OCI-LY1 (cell line): ENCODE measurements around the gene CIRBP.

Experiments used
- EZH2 ChIP-seq: fragments of 200-600 bp; sonication (generic), shearing (Covaris generic); IDR thresholded peaks from 2 replicates; pipeline ENCODE4 v1.8.0; 2017; ENCODE audit warnings: borderline replicate concordance, mixed run types, mild to moderate bottlenecking, antibody characterized with exemption, low read length, moderate library complexity, mixed read lengths
- TF ChIP-seq, protein P1 (sequence below): fragments of 200-600 bp; sonication (generic), shearing (Covaris generic); IDR thresholded peaks from 2 replicates; pipeline ENCODE4 v1.5.1; 2017; ENCODE audit warnings: mild to moderate bottlenecking, antibody characterized with exemption, low read length, moderate library complexity, mixed read lengths

DNA sequence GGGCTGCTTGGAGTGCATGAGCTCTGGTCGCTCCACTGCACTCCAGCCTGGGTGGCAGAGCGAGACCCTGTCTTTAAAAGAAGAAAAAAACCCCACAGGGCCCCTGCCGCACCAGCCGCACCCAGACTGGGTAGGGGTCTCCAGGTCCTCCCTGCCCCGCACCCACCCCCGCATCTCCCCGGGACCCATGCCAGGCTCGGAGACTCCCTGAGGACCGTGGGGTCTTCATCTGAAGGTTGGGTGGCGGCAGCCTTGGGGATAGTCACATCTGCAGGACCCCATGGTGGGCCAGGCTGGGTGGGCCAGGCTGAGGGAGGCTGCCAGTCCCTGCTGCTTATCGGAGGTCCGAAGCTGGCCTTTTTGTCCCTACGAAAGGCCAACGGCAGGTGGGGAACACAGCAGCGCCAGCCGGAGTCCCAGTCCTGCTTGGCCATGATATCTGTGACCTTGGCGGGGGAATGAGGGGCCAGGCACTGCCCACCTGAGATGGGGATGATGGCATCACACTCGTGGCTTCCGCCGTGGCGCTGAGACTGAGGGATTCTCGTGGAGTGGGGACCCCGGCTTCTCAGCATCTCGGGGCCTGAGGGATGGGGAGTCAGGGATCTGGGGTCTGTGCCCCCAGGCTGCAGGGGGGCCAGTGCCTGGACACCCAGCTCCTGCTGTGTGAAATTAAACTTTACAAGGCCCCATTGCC lies 27.6 kb downstream of the CIRBP start:
- TF ChIP-seq, protein P1, sequence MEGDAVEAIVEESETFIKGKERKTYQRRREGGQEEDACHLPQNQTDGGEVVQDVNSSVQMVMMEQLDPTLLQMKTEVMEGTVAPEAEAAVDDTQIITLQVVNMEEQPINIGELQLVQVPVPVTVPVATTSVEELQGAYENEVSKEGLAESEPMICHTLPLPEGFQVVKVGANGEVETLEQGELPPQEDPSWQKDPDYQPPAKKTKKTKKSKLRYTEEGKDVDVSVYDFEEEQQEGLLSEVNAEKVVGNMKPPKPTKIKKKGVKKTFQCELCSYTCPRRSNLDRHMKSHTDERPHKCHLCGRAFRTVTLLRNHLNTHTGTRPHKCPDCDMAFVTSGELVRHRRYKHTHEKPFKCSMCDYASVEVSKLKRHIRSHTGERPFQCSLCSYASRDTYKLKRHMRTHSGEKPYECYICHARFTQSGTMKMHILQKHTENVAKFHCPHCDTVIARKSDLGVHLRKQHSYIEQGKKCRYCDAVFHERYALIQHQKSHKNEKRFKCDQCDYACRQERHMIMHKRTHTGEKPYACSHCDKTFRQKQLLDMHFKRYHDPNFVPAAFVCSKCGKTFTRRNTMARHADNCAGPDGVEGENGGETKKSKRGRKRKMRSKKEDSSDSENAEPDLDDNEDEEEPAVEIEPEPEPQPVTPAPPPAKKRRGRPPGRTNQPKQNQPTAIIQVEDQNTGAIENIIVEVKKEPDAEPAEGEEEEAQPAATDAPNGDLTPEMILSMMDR = no peak
- no peak for TF ChIP-seq EZH2
